Activated T-cell treated with anti-CD3 and anti-CD28 coated beads for 1 hour (primary cell): ENCODE results near the gene CAMK2D.
A peak's percentile ranks its signal among the peaks of the same experiment; 100 is the strongest.
"Not testable (repeated sequence)": the region's sequence is repeated elsewhere in the genome, so short reads cannot be mapped to it uniquely, and the experiment has no call there.

Source experiments
- DNase-seq: peaks from one replicate; pipeline ENCODE4 v3.0.0-alpha.2; 2020; ENCODE audit warnings: low read depth

The CAMK2D gene

GRCh38 chr4:113761620-113762185, at the start of gene CAMK2D:
Gene CAMK2D, minus strand, starts transcription at chr4:113761738. Its CDS starts 670 bp downstream, at chr4:113761068.
- peak; percentile 66 for DNase-seq

DNA sequence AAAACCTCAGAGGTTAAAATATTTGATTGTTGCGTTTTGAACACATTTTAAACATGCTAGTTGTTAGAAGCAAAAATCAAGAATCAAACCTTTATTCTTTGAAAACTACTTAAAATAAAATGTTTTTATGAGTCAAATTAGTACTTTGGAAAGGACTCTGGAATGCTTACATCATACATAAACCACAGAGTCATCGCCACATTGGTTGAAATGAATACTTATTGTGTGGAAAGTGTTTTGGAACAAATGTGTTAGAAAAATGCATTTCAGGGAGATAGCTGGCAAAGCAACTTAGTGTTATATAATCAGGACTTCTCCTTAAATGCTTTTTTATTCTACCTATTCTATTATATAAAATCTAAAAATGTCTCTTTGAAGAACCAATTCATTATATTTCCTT, 49.4 kb upstream of the CAMK2D start:
- no peak for DNase-seq

DNA sequence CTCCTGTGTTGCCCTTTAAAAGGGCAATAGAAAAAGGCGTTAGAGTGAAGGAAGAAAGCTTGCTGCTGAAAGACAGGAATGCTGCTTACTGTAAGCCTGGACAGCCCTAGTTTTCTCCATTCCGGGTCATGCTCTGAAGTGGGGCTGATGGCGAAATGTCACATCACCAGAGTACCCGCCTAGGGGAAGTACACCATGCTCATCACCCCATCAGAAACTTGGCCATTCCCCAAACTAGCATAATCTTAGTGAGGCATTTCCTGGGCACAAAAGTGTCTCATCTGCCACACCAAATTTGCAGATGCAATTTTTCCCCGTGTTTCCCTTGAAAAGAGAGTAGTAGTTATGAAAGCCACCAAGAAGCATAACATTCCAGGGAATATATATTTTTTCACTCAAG, 47.8 kb upstream of the CAMK2D start:
- DNase-seq = no peak

DNA sequence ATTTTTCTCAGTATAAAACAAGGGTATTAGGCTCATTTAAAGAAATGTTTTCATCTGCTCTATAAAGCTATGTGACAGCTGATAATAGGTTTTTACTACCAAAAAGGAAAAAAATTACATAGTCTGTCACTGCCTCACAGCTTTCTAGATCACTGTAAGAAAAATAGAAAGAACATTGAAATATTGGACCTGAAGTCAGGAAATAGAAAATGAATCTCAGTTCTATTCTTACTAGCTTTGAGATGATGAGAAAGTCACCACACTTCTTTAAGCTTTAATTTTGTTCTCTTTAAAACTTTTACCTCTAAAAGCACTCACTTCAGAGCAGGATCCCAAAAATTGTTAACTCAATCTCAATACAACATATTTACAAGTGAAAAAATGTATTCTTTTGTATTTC, 45.3 kb upstream of the CAMK2D start:
- DNase-seq = no peak

GRCh38 chr4:113801882-113802281, 40.3 kb upstream of the CAMK2D start:
- no peak for DNase-seq

DNA sequence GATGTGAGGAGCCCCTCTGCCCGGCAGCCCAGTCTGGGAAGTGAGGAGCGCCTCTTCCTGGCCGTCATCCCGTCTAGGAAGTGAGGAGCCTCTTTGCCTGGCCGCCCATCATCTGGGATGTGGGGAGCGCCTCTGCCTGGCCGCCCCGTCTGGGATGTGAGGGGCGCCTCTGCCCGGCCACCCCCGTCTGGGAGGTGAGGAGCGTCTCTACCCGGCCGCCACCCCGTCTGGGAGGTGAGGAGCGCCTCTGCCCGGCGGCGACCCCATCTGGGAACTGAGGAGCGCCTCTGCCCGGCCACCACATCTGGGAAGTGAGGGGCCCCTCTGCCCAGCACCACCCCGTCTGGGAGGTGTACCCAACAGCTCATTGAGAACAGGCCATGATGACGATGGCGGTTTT, 34.8 kb upstream of the CAMK2D start:
- DNase-seq = not testable (repeated sequence)

DNA sequence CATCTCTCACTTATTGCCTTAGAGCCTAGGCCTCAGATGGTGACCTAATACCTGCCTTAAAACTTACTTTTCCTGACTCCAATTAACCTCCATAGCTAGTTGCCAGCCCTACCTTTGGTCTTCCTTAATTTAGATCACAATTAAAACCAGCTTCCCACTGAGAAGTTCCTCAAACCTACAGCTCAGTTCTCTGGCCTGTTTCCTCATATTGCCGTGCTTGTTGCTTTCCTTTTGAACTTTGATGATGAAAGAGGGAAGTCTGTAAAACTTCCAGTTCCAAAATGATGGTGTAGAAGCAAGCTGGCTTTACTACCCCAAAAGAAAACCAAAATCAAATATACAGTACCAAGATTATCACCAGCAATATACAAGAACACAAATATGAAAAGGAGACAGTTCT, 28.9 kb upstream of the CAMK2D start:
- DNase-seq = no peak

GRCh38 chr4:113788888-113789287, 27.4 kb upstream of the CAMK2D start:
- DNase-seq = no peak

- DNase-seq = no peak
Measured at GRCh38 chr4:113785781-113786180, 24.2 kb upstream of the CAMK2D start.

GRCh38 chr4:113784497-113785250, 23.1 kb upstream of the CAMK2D start:
- no peak for DNase-seq

DNA sequence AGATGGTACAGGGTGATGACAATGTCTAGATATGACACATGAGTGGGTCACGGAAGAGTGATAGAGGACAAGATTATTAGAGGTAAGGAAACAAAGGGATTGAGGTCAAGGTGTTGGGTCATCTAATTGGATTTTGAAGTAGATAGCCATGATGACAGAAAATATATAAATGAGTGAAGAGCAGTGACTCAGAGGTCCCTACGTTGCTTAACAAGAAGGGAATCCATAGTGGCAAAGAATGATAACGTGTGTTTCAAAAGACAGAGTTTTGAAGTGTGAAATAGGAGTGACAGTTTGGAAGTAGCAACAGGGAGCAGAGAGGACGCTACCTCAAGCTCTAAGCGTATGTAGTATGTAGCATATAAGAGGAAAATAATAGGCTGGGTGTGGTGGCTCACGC, 22.2 kb upstream of the CAMK2D start:
- no peak for DNase-seq

DNA sequence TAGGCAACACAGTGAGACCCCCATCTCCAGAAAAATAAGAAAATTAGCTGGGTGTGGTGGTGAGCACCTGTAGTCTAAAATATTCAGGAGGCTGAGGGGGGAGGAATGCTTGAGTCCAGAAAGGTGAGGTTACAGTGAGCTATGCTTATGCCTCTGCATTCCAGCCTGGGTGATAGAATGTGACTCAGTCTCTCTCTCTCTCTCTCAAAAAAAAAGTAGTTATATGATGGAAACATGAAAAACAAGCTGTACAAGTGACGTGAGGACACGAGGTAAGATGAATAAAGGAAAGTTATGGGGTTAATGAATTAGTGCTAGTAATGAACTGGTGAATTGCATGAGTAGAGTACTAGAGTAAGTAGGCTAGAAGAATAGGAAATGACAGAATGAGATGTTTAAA, 21.8 kb upstream of the CAMK2D start:
- DNase-seq = no peak

GRCh38 chr4:113781439-113782040, 20.0 kb upstream of the CAMK2D start:
- no peak for DNase-seq

GRCh38 chr4:113776679-113777078, 15.1 kb upstream of the CAMK2D start:
- no peak for DNase-seq

DNA sequence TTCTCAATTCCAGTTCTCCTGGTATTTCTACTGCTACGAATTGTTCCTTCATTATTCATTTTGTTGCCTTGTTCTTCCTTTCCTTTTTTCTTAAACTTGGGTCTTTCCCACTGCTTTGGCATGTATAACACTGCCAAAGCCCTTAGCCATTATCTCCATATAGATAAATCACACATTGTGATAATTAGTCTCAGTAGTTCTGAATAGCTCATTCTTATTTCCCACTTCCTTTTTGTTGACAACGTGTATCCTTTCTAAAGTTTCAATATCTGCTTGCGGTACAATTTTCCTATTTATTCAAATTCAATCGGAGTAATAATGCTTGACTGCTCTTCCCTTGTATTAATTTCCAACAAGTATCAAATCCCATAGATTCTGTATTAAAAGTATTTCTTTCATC, 14.5 kb upstream of the CAMK2D start:
- DNase-seq = no peak

DNA sequence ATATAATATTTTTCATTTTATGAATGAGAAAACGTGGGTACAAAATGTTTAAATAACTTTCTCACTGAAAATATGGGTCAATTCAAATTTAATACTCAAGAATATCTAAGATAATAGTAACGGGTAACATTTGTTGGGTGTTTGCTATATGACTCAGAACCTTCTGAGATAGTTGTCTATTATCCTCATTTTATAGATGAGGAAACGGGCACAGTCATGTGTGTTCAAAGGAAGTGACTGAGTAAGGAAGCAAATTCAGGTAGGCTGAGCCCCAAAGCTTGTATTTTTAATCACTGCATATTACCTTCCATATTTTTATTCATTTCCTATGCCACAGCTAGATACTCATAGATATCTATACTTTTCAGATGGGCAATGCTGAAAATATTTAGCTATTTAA, 12.2 kb upstream of the CAMK2D start:
- no peak for DNase-seq

GRCh38 chr4:113773014-113773413, 11.5 kb upstream of the CAMK2D start:
- DNase-seq = no peak

DNA sequence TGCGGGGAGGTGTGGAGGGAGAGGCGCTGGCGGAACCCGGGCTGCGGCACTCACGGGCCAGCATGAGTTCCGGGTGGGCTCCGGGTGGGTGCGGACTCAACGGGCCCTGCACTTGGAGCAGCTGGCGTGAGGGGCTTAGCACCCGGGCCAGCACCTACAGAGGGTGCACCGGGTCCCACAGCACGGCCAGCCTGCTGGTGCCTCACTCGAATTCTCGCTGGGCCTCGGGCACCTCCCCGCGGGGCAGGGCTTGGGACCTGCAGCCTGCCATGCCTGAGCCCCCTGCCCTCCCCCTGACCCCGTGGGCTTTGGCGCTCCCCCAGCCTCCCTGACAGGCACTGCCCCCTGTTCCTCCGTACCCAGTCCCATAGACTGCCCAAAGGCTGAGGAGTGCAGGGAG, 10.8 kb upstream of the CAMK2D start:
- no peak for DNase-seq

- no peak for DNase-seq
Measured at GRCh38 chr4:113769744-113770143, 8.2 kb upstream of the CAMK2D start.

GRCh38 chr4:113768952-113769351, 7.4 kb upstream of the CAMK2D start:
- DNase-seq = no peak

GRCh38 chr4:113766882-113767281, 5.3 kb upstream of the CAMK2D start:
- DNase-seq = no peak

DNA sequence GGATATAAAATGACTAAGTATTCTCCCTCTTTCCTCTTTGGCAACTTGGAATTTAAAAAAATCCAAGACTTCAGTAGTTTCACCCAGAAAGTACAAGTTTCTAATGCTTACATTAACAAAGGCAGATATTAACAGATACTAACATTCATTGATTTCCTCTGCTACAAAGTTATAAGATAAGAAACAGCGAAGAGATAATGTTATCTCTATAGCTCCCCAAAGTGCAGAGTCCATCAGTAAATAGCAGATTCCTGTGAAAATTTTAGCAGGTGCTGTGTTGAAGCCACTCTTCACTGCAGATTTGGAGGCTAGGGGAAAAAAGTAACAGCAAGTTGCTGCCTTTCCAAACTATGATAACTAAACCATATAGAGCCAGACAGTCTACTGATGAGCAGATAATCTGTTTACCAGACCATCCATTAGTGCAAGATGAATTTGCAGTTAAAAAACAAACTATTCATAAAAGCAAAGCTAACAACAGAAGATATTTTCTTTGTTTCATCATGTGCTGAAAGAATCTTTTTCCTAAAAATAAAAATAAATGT, 3.3 kb upstream of the CAMK2D start:
- DNase-seq = no peak

DNA sequence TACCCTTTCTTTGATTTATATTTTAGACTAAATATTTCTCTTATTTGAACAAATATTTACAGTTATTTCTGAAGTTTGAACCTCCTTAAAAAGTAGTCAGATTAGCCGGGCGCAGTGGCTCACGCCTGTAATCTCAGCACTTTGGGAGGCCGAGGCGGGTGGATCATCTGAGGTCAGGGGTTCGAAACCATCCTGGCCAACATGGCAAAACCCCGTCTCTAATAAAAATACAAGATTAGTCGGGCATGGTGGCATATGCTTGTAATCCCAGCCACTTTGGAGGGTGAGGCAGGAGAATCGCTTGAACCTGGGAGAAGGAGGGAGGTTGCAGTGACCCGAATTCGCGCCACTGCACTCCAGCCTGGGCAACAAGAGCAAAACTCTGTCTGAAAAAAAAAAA, 2.4 kb upstream of the CAMK2D start:
- not testable (repeated sequence) for DNase-seq

GRCh38 chr4:113763029-113763285, 1.4 kb upstream of the CAMK2D start:
- no peak for DNase-seq
